Lower leg skin (tissue), 3 donors: ENCODE data around the gene CSNK1G2.

Experiments
- CTCF ChIP-seq, 3 donors: fragments of 450-650 bp; IDR thresholded peaks; one replicate each; pipeline ENCODE4 v1.5.1; 2016; ENCODE audit warnings: antibody characterized with exemption in 3 of 3, mild to moderate bottlenecking in 3 of 3, moderate library complexity in 2 of 3
- POLR2A ChIP-seq, 2 donors: fragments of 450-650 bp; IDR thresholded peaks; one replicate each; pipeline ENCODE4 v1.6.1; 2016 to 2017; ENCODE audit warnings: antibody characterized with exemption in 2 of 2, mild to moderate bottlenecking in 1 of 2, moderate library complexity in 1 of 2

- TF ChIP-seq POLR2A (IDR thresholded peaks at IDR 0.05) (no peak), CTCF (IDR thresholded peaks at IDR 0.05) (no peak)
These were observed 72.1 kb downstream of the CSNK1G2 start for GRCh38 chr19:2012941-2013682.
